GM12878 (cell line): ENCODE measurements around the gene QPRT. TPM values are rescaled to one million over a fixed set of nuclear protein-coding genes. Genes with fewer than 3 reads are reported as not detected.

ENCODE experiments used
- ASH2L ChIP-seq: fragments of 300-600, 200-600 bp; sonication (generic); IDR thresholded peaks from 2 replicates; pipeline ENCODE4 v1.6.1; 2017; ENCODE audit warnings: low read depth, mild to moderate bottlenecking, borderline replicate concordance
- BCL11A ChIP-seq: IDR thresholded peaks from 2 replicates; pipeline ENCODE4 v1.6.1; 2011; ENCODE audit warnings: low read depth, low read length
- BMI1 ChIP-seq: fragments of 450-650 bp; IDR thresholded peaks from 2 replicates; pipeline ENCODE4 v1.6.1; 2016; ENCODE audit warnings: mild to moderate bottlenecking, moderate library complexity, borderline replicate concordance
- CBX3 ChIP-seq: fragments of 200-600 bp; sonication (generic); IDR thresholded peaks from 2 replicates; pipeline ENCODE4 v1.6.1; 2016; ENCODE audit warnings: low read depth, borderline replicate concordance
- CBX5 ChIP-seq: sonication (generic); IDR thresholded peaks from 2 replicates; pipeline ENCODE4 v1.6.1; 2016; ENCODE audit warnings: low read depth, moderate library complexity, mild to moderate bottlenecking, inconsistent platforms
- EED ChIP-seq: sonication (generic); IDR thresholded peaks from 2 replicates; pipeline ENCODE4 v1.6.1; 2016; ENCODE audit warnings: antibody characterized with exemption, low read depth
- EP300 ChIP-seq, 2 experiments: fragments of 150-350 bp in 1 of 2; IDR thresholded peaks; 2 replicates each; pipeline ENCODE4 v1.6.1; 2011 to 2012; ENCODE audit warnings: low read depth in 2 of 2, low read length in 2 of 2, borderline replicate concordance in 1 of 2, improper control_type of control experiment in 1 of 2, inconsistent platforms in 1 of 2; ENCODE audit not compliant: control insufficient read depth in 1 of 2
- MXI1 ChIP-seq: fragments of 150-350 bp; IDR thresholded peaks from 2 replicates; pipeline ENCODE4 v1.6.1; 2011; ENCODE audit warnings: low read depth, mild to moderate bottlenecking, inconsistent platforms, low read length, improper control_type of control experiment
- NFYA ChIP-seq: IDR thresholded peaks from 2 replicates; pipeline ENCODE4 v1.6.1; 2011; ENCODE audit warnings: low read depth, mild to moderate bottlenecking, low read length, improper control_type of control experiment, borderline replicate concordance
- NR2F1 ChIP-seq: fragments of 450-650 bp; conservative IDR thresholded peaks from 2 replicates; pipeline ENCODE4 v1.6.1; 2017; ENCODE audit warnings: mild to moderate bottlenecking
- PAX5 ChIP-seq: IDR thresholded peaks from 2 replicates; pipeline ENCODE4 v1.6.1; 2011; ENCODE audit warnings: low read depth, low read length, borderline replicate concordance
- POLR2AphosphoS2 ChIP-seq: IDR thresholded peaks from 2 replicates; pipeline ENCODE4 v1.6.1; 2011; ENCODE audit warnings: low read depth, mild to moderate bottlenecking, low read length, improper control_type of control experiment, moderate library complexity
- RAD21 ChIP-seq: IDR thresholded peaks from 2 replicates; pipeline ENCODE4 v1.6.1; 2011; ENCODE audit warnings: mild to moderate bottlenecking, low read depth, low read length, moderate library complexity; ENCODE audit not compliant: insufficient read depth
- RAD51 ChIP-seq: fragments of 450-650 bp; IDR thresholded peaks from 2 replicates; pipeline ENCODE4 v1.6.1; 2016; ENCODE audit warnings: moderate library complexity, mild to moderate bottlenecking, inconsistent platforms
- RB1 ChIP-seq: fragments of 450-650 bp; formaldehyde crosslinking; IDR thresholded peaks from 2 replicates; pipeline ENCODE4 v1.6.1; 2017; ENCODE audit warnings: mild to moderate bottlenecking, borderline replicate concordance
- SMARCA5 ChIP-seq: fragments of 450-650 bp; IDR thresholded peaks from 2 replicates; pipeline ENCODE4 v1.6.1; 2017; ENCODE audit warnings: mild to moderate bottlenecking
- SMC3 ChIP-seq: IDR thresholded peaks from 2 replicates; pipeline ENCODE4 v1.6.1; 2011; ENCODE audit warnings: low read length, improper control_type of control experiment, borderline replicate concordance
- SPI1 ChIP-seq: IDR thresholded peaks from 2 replicates; pipeline ENCODE4 v1.6.1; 2011; ENCODE audit warnings: low read depth, mild to moderate bottlenecking, low read length, moderate library complexity, borderline replicate concordance; ENCODE audit not compliant: insufficient read depth
- SREBF1 ChIP-seq: IDR thresholded peaks from 2 replicates; pipeline ENCODE4 v1.6.1; 2012; ENCODE audit warnings: mild to moderate bottlenecking, low read length
- TCF7 ChIP-seq: IDR thresholded peaks from 2 replicates; pipeline ENCODE4 v1.6.1; 2014; ENCODE audit warnings: antibody characterized with exemption, borderline replicate concordance
- ZNF622 ChIP-seq: fragments of 450-650 bp; IDR thresholded peaks from 2 replicates; pipeline ENCODE4 v1.6.1; 2017; ENCODE audit warnings: mild to moderate bottlenecking, inconsistent platforms
- polyA plus RNA-seq, 11 experiments: library from polyadenylated mRNA; depleted of rRNA in 4 of 11; unstranded in 6 of 11; stranded (reverse) in 5 of 11; fragments of >200 nt; fragmentation: Nextera tagmentation in 4 of 11; fragmentation: Illumina TruSeq in 1 of 11; extraction: Ambion mirVana in 4 of 11; extraction: Trizol in 1 of 11; gene quantifications; 1 replicate in 1 of 11; 2 replicates in 10 of 11; pipeline versions ENCODE4 v1.2.1 to v1.2.3, GENCODE V29; 2011 to 2016; ENCODE audit warnings: inconsistent platforms in 2 of 11, missing spikeins in 2 of 11, low read depth in 1 of 11
- total RNA-seq, 4 experiments: library from RNA; depleted of rRNA in 3 of 4; stranded (reverse); fragments of >200 nt in 3 of 4; fragmentation: Illumina TruSeq in 1 of 4; extraction: Trizol in 1 of 4; gene quantifications; 2 replicates each; pipeline versions ENCODE4 v1.2.1 to v1.2.3, GENCODE V29; 2013 to 2021
- TF ChIP-seq, protein P1 (sequence below): IDR thresholded peaks from 2 replicates; pipeline ENCODE4 v1.6.1; 2011; ENCODE audit warnings: borderline replicate concordance, low read depth, mild to moderate bottlenecking, moderate library complexity, mixed read lengths, low read length; ENCODE audit not compliant: insufficient read depth; ENCODE audit errors: extremely low read length
- TF ChIP-seq, protein P2 (sequence below): IDR thresholded peaks from 2 replicates; pipeline ENCODE4 v1.6.1; 2012; ENCODE audit warnings: low read depth, low read length, improper control_type of control experiment
- TF ChIP-seq, protein P3 (sequence below): fragments of 450-650 bp; IDR thresholded peaks from 2 replicates; pipeline ENCODE4 v1.6.1; 2016; ENCODE audit warnings: mild to moderate bottlenecking
- TF ChIP-seq, protein P4 (sequence below): fragments of 450-650 bp; IDR thresholded peaks from 2 replicates; pipeline ENCODE4 v1.6.1; 2017; ENCODE audit warnings: borderline replicate concordance
- TF ChIP-seq, protein P5 (sequence below), 3 experiments: IDR thresholded peaks in 2 of 3; conservative IDR thresholded peaks in 1 of 3; 2 replicates each; pipeline ENCODE4 v1.5.1; 2011; ENCODE audit warnings: low read depth in 3 of 3, low read length in 3 of 3, mild to moderate bottlenecking in 3 of 3, control low read depth in 2 of 3, moderate library complexity in 2 of 3, inconsistent platforms in 1 of 3, mixed read lengths in 1 of 3; ENCODE audit not compliant: control insufficient read depth in 2 of 3, insufficient read depth in 1 of 3; ENCODE audit errors: extremely low read depth in 1 of 3

Gene QPRT
- total and polyA plus RNA-seq, 10 of the 15 experiments (the other 5 are each of a cell fraction or from before 2014, with no cell fraction given): 2.7 to 43.0 (median 31.3) TPM

DNA sequence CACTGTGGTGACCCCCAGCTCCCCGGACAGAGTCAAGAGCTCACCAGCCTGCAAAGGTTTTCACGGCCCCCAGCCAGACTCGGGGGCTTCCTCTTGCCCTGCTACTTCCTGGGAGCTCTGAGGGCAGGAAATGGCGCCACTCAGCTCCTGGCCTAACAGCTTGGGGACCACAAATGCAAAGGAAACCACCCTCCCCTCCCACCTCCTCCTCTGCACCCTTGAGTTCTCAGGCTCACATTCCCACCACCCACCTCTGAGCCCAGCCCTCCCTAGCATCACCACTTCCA is 16.3 kb upstream of the QPRT start (continued):
- TF ChIP-seq, protein P1, sequence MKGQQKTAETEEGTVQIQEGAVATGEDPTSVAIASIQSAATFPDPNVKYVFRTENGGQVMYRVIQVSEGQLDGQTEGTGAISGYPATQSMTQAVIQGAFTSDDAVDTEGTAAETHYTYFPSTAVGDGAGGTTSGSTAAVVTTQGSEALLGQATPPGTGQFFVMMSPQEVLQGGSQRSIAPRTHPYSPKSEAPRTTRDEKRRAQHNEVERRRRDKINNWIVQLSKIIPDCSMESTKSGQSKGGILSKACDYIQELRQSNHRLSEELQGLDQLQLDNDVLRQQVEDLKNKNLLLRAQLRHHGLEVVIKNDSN: no peak
- TF ChIP-seq, protein P2, sequence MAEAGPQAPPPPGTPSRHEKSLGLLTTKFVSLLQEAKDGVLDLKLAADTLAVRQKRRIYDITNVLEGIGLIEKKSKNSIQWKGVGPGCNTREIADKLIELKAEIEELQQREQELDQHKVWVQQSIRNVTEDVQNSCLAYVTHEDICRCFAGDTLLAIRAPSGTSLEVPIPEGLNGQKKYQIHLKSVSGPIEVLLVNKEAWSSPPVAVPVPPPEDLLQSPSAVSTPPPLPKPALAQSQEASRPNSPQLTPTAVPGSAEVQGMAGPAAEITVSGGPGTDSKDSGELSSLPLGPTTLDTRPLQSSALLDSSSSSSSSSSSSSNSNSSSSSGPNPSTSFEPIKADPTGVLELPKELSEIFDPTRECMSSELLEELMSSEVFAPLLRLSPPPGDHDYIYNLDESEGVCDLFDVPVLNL: no peak
- TF ChIP-seq NR2F1 (no peak; the same call in 1 of the 2 replicates), SPI1 (peak; percentile 52; the same call in 1 of the 2 replicates), NFYA (no peak), SMC3 (no peak), ZNF622 (no peak), RB1 (peak; percentile 62; the same call in 1 of the 2 replicates), TCF7 (no peak), EED (peak; percentile 86), BCL11A (peak; percentile 70; the same call in 1 of the 2 replicates), CBX3 (no peak), RAD51 (no peak), SMARCA5 (no peak), PAX5 (peak; percentile 74), POLR2AphosphoS2 (no peak; the same call in 1 of the 2 replicates), CBX5 (no peak), RAD21 (no peak), MXI1 (no peak), ASH2L (no peak), BMI1 (no peak), EP300 (IDR thresholded peaks at IDR 0.05; ENCODE audit: borderline replicate concordance in 1 of 2, control insufficient read depth in 1 of 2, low read depth in 2 of 2, low read length in 2 of 2) (peak; percentile 44 to 56; a peak in 1 of 4 replicates), SREBF1 (no peak)
- TF ChIP-seq, protein P3, sequence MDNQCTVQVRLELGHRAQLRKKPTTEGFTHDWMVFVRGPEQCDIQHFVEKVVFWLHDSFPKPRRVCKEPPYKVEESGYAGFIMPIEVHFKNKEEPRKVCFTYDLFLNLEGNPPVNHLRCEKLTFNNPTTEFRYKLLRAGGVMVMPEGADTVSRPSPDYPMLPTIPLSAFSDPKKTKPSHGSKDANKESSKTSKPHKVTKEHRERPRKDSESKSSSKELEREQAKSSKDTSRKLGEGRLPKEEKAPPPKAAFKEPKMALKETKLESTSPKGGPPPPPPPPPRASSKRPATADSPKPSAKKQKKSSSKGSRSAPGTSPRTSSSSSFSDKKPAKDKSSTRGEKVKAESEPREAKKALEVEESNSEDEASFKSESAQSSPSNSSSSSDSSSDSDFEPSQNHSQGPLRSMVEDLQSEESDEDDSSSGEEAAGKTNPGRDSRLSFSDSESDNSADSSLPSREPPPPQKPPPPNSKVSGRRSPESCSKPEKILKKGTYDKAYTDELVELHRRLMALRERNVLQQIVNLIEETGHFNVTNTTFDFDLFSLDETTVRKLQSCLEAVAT: 0 out of 2 replicates have a peak, but pooled peaks have one; percentile 1
- TF ChIP-seq, protein P4, sequence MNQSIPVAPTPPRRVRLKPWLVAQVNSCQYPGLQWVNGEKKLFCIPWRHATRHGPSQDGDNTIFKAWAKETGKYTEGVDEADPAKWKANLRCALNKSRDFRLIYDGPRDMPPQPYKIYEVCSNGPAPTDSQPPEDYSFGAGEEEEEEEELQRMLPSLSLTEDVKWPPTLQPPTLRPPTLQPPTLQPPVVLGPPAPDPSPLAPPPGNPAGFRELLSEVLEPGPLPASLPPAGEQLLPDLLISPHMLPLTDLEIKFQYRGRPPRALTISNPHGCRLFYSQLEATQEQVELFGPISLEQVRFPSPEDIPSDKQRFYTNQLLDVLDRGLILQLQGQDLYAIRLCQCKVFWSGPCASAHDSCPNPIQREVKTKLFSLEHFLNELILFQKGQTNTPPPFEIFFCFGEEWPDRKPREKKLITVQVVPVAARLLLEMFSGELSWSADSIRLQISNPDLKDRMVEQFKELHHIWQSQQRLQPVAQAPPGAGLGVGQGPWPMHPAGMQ: no peak
- TF ChIP-seq, protein P5, sequence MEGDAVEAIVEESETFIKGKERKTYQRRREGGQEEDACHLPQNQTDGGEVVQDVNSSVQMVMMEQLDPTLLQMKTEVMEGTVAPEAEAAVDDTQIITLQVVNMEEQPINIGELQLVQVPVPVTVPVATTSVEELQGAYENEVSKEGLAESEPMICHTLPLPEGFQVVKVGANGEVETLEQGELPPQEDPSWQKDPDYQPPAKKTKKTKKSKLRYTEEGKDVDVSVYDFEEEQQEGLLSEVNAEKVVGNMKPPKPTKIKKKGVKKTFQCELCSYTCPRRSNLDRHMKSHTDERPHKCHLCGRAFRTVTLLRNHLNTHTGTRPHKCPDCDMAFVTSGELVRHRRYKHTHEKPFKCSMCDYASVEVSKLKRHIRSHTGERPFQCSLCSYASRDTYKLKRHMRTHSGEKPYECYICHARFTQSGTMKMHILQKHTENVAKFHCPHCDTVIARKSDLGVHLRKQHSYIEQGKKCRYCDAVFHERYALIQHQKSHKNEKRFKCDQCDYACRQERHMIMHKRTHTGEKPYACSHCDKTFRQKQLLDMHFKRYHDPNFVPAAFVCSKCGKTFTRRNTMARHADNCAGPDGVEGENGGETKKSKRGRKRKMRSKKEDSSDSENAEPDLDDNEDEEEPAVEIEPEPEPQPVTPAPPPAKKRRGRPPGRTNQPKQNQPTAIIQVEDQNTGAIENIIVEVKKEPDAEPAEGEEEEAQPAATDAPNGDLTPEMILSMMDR (IDR thresholded peaks at IDR 0.05 in 2 of 3, conservative IDR thresholded peaks at IDR 0.05 in 1 of 3; ENCODE audit: control insufficient read depth in 2 of 3, extremely low read depth in 1 of 3, insufficient read depth in 1 of 3, low read depth in 3 of 3, low read length in 3 of 3): 0 out of 6 replicates have a peak, but pooled peaks of 1 of the 3 experiments have one; percentile 5
